Activated CD4-positive, alpha-beta T cell treated with anti-CD3 and anti-CD28 coated beads, Interleukin-10, Interleukin-2, amounts not matched to agents 100 ng/mL and 50 ng/mL, durations not matched to agents 16 hours and 8 hours (primary cell): ENCODE results near the gene KIAA1217.
"Not testable (repeated sequence)": the region's sequence is repeated elsewhere in the genome, so short reads cannot be mapped to it uniquely, and the experiment has no call there.

Source experiments
- DNase-seq: peaks from one replicate; pipeline ENCODE4 v3.0.0-alpha.2; 2020

KIAA1217 gene

GRCh38 chr10:24476913-24477701 is 268.2 kb downstream of the KIAA1217 start:
- DNase-seq, result no peak

GRCh38 chr10:24477915-24478314 is 269.0 kb downstream of the KIAA1217 start:
- DNase-seq, result no peak

- DNase-seq, result no peak
Observed at GRCh38 chr10:24479806-24480205, 270.9 kb downstream of the KIAA1217 start.

- no peak for DNase-seq
Observed at GRCh38 chr10:24480447-24480846, 271.5 kb downstream of the KIAA1217 start.

- DNase-seq, result no peak
Observed at GRCh38 chr10:24481241-24481640, 272.3 kb downstream of the KIAA1217 start.

GRCh38 chr10:24482713-24483112 is 273.8 kb downstream of the KIAA1217 start:
- not testable (repeated sequence) for DNase-seq

GRCh38 chr10:24483701-24484100 is 274.8 kb downstream of the KIAA1217 start:
- DNase-seq, result peak; percentile 57

GRCh38 chr10:24484771-24485170 is 275.8 kb downstream of the KIAA1217 start:
- DNase-seq, result no peak

- no peak for DNase-seq
Observed at GRCh38 chr10:24485304-24485703, 276.4 kb downstream of the KIAA1217 start.

GRCh38 chr10:24488631-24489030 is 279.7 kb downstream of the KIAA1217 start:
- no peak for DNase-seq

- no peak for DNase-seq
Observed at GRCh38 chr10:24493165-24493564, 284.2 kb downstream of the KIAA1217 start.

GRCh38 chr10:24494236-24494635 is 285.3 kb downstream of the KIAA1217 start:
- DNase-seq, result no peak

- DNase-seq, result no peak
Observed at GRCh38 chr10:24494777-24495176, 285.8 kb downstream of the KIAA1217 start.

GRCh38 chr10:24495666-24496460 is 286.9 kb downstream of the KIAA1217 start:
- DNase-seq, result no peak

GRCh38 chr10:24496906-24497305 is 288.0 kb downstream of the KIAA1217 start:
- no peak for DNase-seq

GRCh38 chr10:24501056-24501711 is 292.2 kb downstream of the KIAA1217 start:
- no peak for DNase-seq

GRCh38 chr10:24502006-24502405 is 293.1 kb downstream of the KIAA1217 start:
- DNase-seq, result no peak

- DNase-seq, result no peak
Observed at GRCh38 chr10:24502801-24503460, 294.0 kb downstream of the KIAA1217 start.

- DNase-seq, result peak; percentile 61
Observed at GRCh38 chr10:24503461-24504320, 294.8 kb downstream of the KIAA1217 start.

GRCh38 chr10:24505759-24506158 is 296.8 kb downstream of the KIAA1217 start:
- no peak for DNase-seq

- peak; percentile 10 for DNase-seq
Observed at GRCh38 chr10:24513155-24513554, 304.2 kb downstream of the KIAA1217 start.

- DNase-seq, result no peak
Observed at GRCh38 chr10:24515481-24515880, 306.5 kb downstream of the KIAA1217 start.
